OCI-LY3 (cell line): ENCODE results near the gene BTD.

Source experiments
- H2AFZ ChIP-seq: fragments of 200-600, 300-600 bp; shearing (Covaris generic); 2 replicates; pipeline ENCODE4 v1.6.0; 2014; ENCODE audit warnings: antibody characterized with exemption, low read depth, low read length
- H3K27ac ChIP-seq: fragments of 200-600, 300-600 bp; sonication (generic); 2 replicates; pipeline ENCODE4 v1.5.1; 2014; ENCODE audit warnings: mild to moderate bottlenecking, low read length, moderate library complexity, mixed read lengths
- H3K27me3 ChIP-seq: fragments of 200-600, 300-600 bp; sonication (generic); 2 replicates; pipeline ENCODE4 v1.6.1; 2014; ENCODE audit warnings: low read depth, low read length, mixed read lengths
- H3K36me3 ChIP-seq: fragments of 200-600, 300-600 bp; sonication (generic); replicated peaks from 2 replicates; pipeline ENCODE3; 2014; ENCODE audit warnings: low read depth, low read length, mixed read lengths
- H3K4me1 ChIP-seq: fragments of 300-600, 200-600 bp; sonication (generic); 2 replicates; pipeline ENCODE4 v1.6.1; 2014; ENCODE audit warnings: low read length, mixed read lengths
- H3K4me2 ChIP-seq: fragments of 200-600, 300-600 bp; sonication (generic); 2 replicates; pipeline ENCODE4 v1.6.1; 2014; ENCODE audit warnings: low read length, mixed read lengths
- H3K4me3 ChIP-seq: fragments of 300-600, 200-600 bp; sonication (generic); 2 replicates; pipeline ENCODE4 v1.5.1; 2014; ENCODE audit warnings: antibody characterized with exemption, mild to moderate bottlenecking, low read length, moderate library complexity
- H3K79me2 ChIP-seq: fragments of 300-600, 200-600 bp; shearing (Covaris generic); 2 replicates; pipeline ENCODE4 v1.6.1; 2014; ENCODE audit warnings: mild to moderate bottlenecking, low read length, mixed read lengths
- H3K9ac ChIP-seq: fragments of 300-600, 200-600 bp; shearing (Covaris generic); 2 replicates; pipeline ENCODE4 v1.6.0; 2014; ENCODE audit warnings: mild to moderate bottlenecking, low read length, moderate library complexity
- H3K9me3 ChIP-seq: fragments of 200-600, 300-600 bp; shearing (Covaris generic); 2 replicates; pipeline ENCODE4 v1.6.1; 2014; ENCODE audit warnings: low read length, mixed read lengths; ENCODE audit not compliant: insufficient read depth
- H4K20me1 ChIP-seq: fragments of 200-600, 300-600 bp; sonication (generic); 2 replicates; pipeline ENCODE4 v1.6.1; 2016; ENCODE audit warnings: low read length, mixed read lengths; ENCODE audit not compliant: insufficient read depth
- CTCF ChIP-seq: fragments of 200-600, 300-600 bp; sonication (generic); IDR thresholded peaks from 2 replicates; pipeline ENCODE4 v1.5.1; 2014; ENCODE audit warnings: antibody characterized with exemption, low read length, low read depth
- EZH2phosphoT487 ChIP-seq: fragments of 200-600 bp; shearing (Covaris generic); IDR thresholded peaks from 2 replicates; pipeline ENCODE4 v1.6.1; 2018; ENCODE audit warnings: antibody characterized with exemption, mixed run types, low read depth

BTD gene

GRCh38 chr3:15623535-15624440 is 22.2 kb downstream of the BTD start:
- Histone ChIP-seq H3K79me2 (no peaks in the 10 kb centered on the region), H3K27me3 (0 out of 2 replicates have a peak, but pooled peaks cover under 1% of the 10 kb centered on the region), H3K4me1 (no peaks in the 10 kb centered on the region), H3K9ac (no peak overlapping the region), H3K27ac (no peak overlapping the region), H3K36me3 (no peaks in the 10 kb centered on the region), H3K4me3 (no peak overlapping the region), H3K4me2 (no peak overlapping the region), H4K20me1 (no peaks in the 10 kb centered on the region), H3K9me3 (peaks cover 4% of the 10 kb centered on the region; the same call in 1 of the 2 replicates), H2AFZ (no peak overlapping the region)
- TF ChIP-seq EZH2phosphoT487 (no peak), CTCF (no peak)

DNA sequence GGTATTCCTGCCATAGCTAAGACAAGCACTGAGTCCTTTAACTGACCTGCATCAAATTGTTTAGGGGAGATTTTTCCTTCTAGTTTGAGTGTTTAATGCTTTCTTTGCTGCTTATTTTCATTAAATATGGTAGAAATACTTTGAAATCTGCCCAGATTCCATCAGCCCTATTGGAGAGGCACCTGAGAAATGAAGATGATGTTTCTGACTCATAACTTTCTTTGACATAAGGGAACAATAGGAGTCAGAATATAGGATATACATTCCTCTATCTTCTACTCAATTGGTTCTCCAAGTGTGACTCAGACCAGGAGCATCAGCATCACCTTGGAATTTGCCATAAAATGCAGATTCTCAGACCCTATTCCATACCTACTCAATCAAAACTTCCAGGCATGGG is 27.4 kb downstream of the BTD start:
- Histone ChIP-seq H3K27me3 (0 out of 2 replicates have a peak, but pooled peaks cover 2% of the 10 kb centered on the region), H3K36me3 (no peaks in the 10 kb centered on the region), H3K27ac (no peak overlapping the region), H3K9me3 (no peaks in the 10 kb centered on the region), H3K4me3 (no peak overlapping the region), H2AFZ (no peak overlapping the region), H4K20me1 (no peaks in the 10 kb centered on the region), H3K9ac (no peak overlapping the region), H3K4me1 (peaks cover 21% of the 10 kb centered on the region), H3K4me2 (no peak overlapping the region), H3K79me2 (no peaks in the 10 kb centered on the region)
- TF ChIP-seq CTCF (no peak), EZH2phosphoT487 (no peak)

DNA sequence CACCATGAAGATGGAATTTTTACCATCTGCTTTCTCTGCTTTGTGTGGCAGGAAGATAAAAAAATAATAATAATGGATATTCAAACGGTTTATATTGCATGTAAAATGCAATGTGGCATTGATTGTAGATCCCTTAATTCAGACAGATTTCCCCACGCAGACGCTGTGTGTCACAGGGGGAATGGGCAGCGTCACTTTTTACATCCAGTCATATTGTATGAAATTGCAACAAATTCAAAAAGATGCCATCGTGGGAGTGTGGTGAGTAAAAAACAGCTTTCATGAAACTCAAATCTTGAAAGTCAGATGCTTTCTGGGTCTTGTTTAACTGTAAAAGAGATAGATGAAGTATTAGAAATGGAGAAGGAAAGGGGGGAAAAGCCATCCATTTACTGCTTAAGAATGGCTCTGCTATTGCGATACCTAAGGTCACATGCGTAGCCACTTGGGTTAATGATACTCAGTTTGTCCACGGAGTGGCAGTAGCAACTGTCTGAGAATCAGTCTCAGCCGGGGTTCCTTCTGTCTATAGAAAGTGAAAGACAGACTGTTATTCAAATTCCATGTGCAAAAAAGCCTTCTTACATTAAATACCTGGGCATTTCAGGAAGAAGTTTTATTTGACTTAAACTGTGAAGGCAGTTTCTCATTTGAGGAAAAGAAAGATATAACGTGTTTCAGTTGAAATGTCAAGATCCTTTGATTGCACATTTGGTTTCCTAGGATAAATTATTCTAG is 28.5 kb downstream of the BTD start:
- Histone ChIP-seq H3K27me3 (0 out of 2 replicates have a peak, but pooled peaks cover 2% of the 10 kb centered on the region), H3K27ac (no peak overlapping the region), H3K36me3 (no peaks in the 10 kb centered on the region), H3K9me3 (no peaks in the 10 kb centered on the region), H4K20me1 (no peaks in the 10 kb centered on the region), H3K4me2 (peak overlapping the region; percentile 73), H3K4me1 (peaks cover 21% of the 10 kb centered on the region), H3K4me3 (peak overlapping the region; percentile 63), H2AFZ (peak overlapping the region; percentile 63), H3K9ac (peak overlapping the region; percentile 20), H3K79me2 (no peaks in the 10 kb centered on the region)
- TF ChIP-seq CTCF (peak; percentile 97), EZH2phosphoT487 (no peak)
